SJCRH30 (cell line): Measurements from ENCODE around the gene ZNF345. TPM values are rescaled to one million over a fixed set of nuclear protein-coding genes. Genes with fewer than 3 reads are reported as not detected.

ENCODE experiments used
- DNase-seq, 2 experiments: peaks; one replicate each; pipeline ENCODE4 v3.0.0-alpha.2; 2015 to 2020
- H3K27ac ChIP-seq: fragments of 250-450 bp; sonication (Bioruptor Pico); 2 replicates; pipeline ENCODE4 v1.5.1; 2020; ENCODE audit warnings: mild to moderate bottlenecking, moderate library complexity
- H3K27me3 ChIP-seq: fragments of 250-450 bp; sonication (Bioruptor Pico); 2 replicates; pipeline ENCODE4 v1.5.1; 2020; ENCODE audit warnings: mild to moderate bottlenecking, moderate library complexity
- H3K36me3 ChIP-seq: fragments of 250-450 bp; sonication (Bioruptor Pico); 2 replicates; pipeline ENCODE4 v1.5.1; 2020; ENCODE audit warnings: mild to moderate bottlenecking, moderate library complexity
- H3K4me1 ChIP-seq: fragments of 250-450 bp; sonication (Bioruptor Pico); 2 replicates; pipeline ENCODE4 v1.5.1; 2020; ENCODE audit warnings: mild to moderate bottlenecking, moderate library complexity
- H3K4me3 ChIP-seq: fragments of 250-450 bp; sonication (Bioruptor Pico); 2 replicates; pipeline ENCODE4 v1.5.1; 2020; ENCODE audit warnings: mild to moderate bottlenecking, moderate library complexity
- H3K9me3 ChIP-seq: fragments of 250-450 bp; sonication (Bioruptor Pico); replicated peaks from 2 replicates; pipeline ENCODE4 v1.5.1; 2020; ENCODE audit warnings: mild to moderate bottlenecking, moderate library complexity
- total RNA-seq: library from RNA; depleted of rRNA; stranded (reverse); fragments of >200 nt; shearing (Covaris generic); gene quantifications from 2 replicates; pipeline ENCODE4 v1.2.3, GENCODE V29; 2014; rRNA removed

Gene ZNF345
- total RNA-seq, 1 experiment from 2014 or later: 8.1 TPM

GRCh38 chr19:36876993-36877938 lies 26.6 kb downstream of the ZNF345 start:
- no peak overlapping the region for H3K4me3 ChIP-seq
- peak in 1 of 2 experiments; percentile 16 for DNase-seq
- H3K4me1 ChIP-seq: no peaks in the 10 kb centered on the region
- H3K9me3 ChIP-seq: peaks cover 43% of the 10 kb centered on the region
- no peaks in the 10 kb centered on the region for H3K27me3 ChIP-seq
- no peak overlapping the region for H3K27ac ChIP-seq
- H3K36me3 ChIP-seq: peaks cover 43% of the 10 kb centered on the region

DNA sequence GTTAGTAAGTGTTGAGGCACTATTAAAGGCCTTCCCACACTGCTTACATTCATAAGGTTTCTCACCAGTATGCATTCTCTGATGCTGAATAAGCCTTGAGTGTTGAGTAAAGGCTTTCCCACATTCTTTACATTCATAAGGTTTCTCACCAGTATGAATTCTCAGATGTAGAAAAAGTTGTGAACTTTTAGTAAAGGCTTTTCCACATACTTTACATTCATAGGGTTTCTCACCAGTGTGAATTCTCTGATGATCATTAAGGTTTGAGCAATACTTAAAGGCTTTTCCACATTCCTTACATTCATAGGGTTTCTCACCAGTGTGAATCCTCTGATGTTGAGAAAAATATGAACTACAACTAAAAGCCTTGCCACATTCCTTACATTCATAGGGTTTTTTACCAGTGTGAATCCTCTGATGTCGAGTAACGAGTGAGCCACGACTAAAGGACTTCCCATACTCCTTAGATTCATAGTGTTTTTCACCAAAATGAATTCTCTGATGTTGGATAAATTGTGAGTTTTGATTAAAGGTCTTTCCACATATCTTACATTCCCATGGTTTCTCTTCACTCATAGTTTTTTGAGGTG lies 41.2 kb downstream of the ZNF345 start:
- H3K4me3 ChIP-seq: no peak overlapping the region
- no peak overlapping the region for H3K27ac ChIP-seq
- no peaks in the 10 kb centered on the region for H3K27me3 ChIP-seq
- H3K9me3 ChIP-seq: peaks cover 64% of the 10 kb centered on the region
- peak in 1 of 2 experiments; percentile 3 for DNase-seq
- H3K36me3 ChIP-seq: peaks cover 62% of the 10 kb centered on the region
- H3K4me1 ChIP-seq: no peaks in the 10 kb centered on the region

DNA sequence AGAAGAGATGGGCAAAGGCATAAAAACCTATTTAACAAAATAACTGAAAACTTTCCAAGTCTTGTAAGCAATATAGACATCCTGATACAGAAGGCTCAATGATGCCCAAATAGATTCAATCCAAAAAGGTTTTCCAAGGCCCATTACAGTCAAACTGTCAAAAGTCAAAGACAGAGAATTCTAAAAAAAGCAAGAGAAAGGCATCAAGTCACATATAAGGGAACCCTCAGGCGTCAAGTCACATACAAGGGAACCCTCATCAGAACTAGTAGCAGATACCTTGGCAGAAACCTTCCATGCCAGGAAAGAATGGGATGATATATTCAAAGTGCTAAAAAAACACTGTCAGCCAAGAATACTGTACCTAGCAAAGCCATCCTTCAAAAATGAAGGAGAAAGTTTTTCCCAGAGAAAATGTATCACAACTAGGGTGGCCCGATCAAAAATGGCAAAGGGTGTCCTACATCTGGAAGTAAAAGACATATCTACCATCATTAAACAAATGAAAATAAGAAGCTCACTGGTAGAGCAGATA lies 44.2 kb downstream of the ZNF345 start:
- no peaks in the 10 kb centered on the region for H3K4me1 ChIP-seq
- H3K9me3 ChIP-seq: peaks cover 64% of the 10 kb centered on the region
- H3K27me3 ChIP-seq: no peaks in the 10 kb centered on the region
- H3K27ac ChIP-seq: no peak overlapping the region
- DNase-seq: peak in 1 of 2 experiments; percentile 9
- H3K4me3 ChIP-seq: no peak overlapping the region
- peaks cover 75% of the 10 kb centered on the region for H3K36me3 ChIP-seq

GRCh38 chr19:36898422-36898821 lies 47.7 kb downstream of the ZNF345 start:
- H3K4me1 ChIP-seq: no peaks in the 10 kb centered on the region
- H3K9me3 ChIP-seq: peaks cover 38% of the 10 kb centered on the region
- no peak for DNase-seq
- no peak overlapping the region for H3K27ac ChIP-seq
- H3K27me3 ChIP-seq: no peaks in the 10 kb centered on the region
- H3K4me3 ChIP-seq: no peak overlapping the region
- peaks cover 72% of the 10 kb centered on the region for H3K36me3 ChIP-seq

DNA sequence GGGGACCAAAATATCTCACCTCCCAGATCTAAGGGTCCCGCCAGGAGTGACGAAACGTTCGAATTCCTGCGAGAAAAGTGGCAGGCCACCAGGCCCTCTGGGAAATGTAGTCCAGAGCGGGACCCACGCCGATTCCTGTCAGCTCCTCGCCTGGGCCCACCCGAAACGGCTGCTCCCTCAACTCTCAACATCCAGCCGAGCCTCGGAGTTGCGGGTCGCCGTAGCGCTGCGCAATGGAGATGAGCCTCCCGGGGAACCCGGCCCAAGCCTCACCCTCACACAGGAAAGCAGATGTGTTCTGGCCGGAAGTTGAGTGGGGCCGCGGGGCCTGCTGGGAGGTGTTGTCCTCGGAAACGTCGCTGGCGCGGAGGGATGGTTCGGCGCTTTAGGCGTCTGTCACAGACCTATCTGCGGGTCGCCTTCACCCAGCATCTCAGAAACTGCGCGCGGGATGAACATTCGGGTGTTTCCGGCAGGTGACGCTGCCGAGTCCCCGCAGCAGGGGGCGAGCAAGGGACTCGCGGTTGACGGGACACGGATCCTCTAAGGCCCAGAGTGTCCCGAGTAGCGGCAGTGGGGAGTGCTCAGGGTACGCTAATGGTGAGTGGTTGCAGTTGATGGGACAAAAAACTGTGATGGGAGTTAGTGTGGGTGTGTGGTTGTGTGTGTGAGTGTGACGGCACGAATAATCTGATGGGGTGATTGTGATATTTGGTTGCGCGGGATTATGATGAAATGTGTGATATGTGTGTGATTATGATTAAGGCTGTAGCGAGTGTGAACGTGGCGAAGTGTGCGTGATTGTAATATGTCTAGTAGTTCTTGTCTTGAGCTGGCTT lies 65.5 kb downstream of the ZNF345 start, which contains the start of the genes ZNF568 and ZNF829:
TSS of gene ZNF568 (plus strand) at position 341 of the 839 bp plus-strand sequence. CDS start 6,439 bp downstream, outside the sequence.
TSS of gene ZNF829 (minus strand) at position 300 of the 839 bp plus-strand sequence. CDS start 1,124 bp downstream, outside the sequence.
- Histone ChIP-seq H3K9me3 (peaks cover 30% of the 10 kb centered on the region), H3K27ac (peak within 1 kb of the TSS; percentile 85), H3K36me3 (peaks cover 28% of the 10 kb centered on the region)

DNA sequence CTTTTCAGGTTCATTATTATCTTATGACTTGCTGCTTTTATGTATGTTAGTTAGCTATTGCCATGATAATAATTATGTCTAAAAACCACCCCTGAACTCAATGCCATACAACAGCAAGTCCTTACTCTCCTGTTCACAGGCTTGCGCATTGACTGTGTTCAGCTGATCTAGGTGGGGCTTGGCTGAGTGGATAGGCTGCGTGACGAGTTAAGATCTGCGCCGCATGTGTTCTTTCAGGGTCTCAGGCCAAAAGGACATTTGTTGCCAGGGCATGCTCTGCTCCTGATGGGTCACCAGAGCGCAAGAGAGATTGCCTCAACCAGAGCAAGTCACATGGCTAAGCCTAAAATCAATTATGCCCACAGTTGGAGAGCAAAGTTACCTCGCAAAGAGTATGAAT lies 66.3 kb downstream of the ZNF345 start:
- Histone ChIP-seq H3K27ac (peak overlapping the region; percentile 85), H3K36me3 (peaks cover 32% of the 10 kb centered on the region), H3K27me3 (no peaks in the 10 kb centered on the region), H3K9me3 (peaks cover 33% of the 10 kb centered on the region), H3K4me3 (peak overlapping the region; percentile 75), H3K4me1 (no peaks in the 10 kb centered on the region)
- peak; percentile 65 to 68 for DNase-seq

More for the DNA sequence above, 65.5 kb downstream of the ZNF345 start, which contains the start of the genes ZNF568 and ZNF829:
- H3K27me3 ChIP-seq: no peaks in the 10 kb centered on the region
- peak within 1 kb of the TSS; percentile 75 for H3K4me3 ChIP-seq
- no peaks in the 10 kb centered on the region for H3K4me1 ChIP-seq
- DNase-seq: peak; percentile 97

DNA sequence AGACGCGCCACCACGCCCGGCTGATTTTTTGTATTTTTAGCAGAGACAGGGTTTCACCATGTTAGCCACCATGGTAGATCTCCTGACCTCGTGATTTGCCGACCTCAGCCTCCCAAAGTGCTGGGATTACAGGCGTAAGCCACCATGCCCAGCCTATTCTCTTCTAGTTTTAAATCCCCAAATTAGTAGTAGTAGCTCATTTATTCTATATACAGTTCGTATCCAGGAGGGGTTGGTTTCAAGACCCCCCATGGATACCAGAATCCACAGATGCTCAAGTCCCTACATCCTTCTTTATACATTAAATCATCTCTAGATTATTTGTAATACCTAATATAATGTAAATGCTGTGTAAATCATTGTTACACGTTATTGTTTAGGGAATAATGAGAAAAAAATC lies 67.4 kb downstream of the ZNF345 start:
- H3K36me3 ChIP-seq: peaks cover 38% of the 10 kb centered on the region
- no peak overlapping the region for H3K27ac ChIP-seq
- peaks cover 30% of the 10 kb centered on the region for H3K9me3 ChIP-seq
- H3K4me3 ChIP-seq: no peak overlapping the region
- no peaks in the 10 kb centered on the region for H3K4me1 ChIP-seq
- H3K27me3 ChIP-seq: no peaks in the 10 kb centered on the region
- no peak for DNase-seq

Other genes with a start within 250 kb of the ZNF345 start
- 13.3 and 16.5 TPM in 2 replicates for gene ZNF382, start 245.6 kb upstream of the ZNF345 start, total RNA-seq
- 10.2 and 12.0 TPM in 2 replicates for gene ZNF461, start 184.0 kb upstream of the ZNF345 start, total RNA-seq
- 17.8 and 24.0 TPM in 2 replicates for gene ZNF567, start 163.3 kb upstream of the ZNF345 start, total RNA-seq
- 24.0 and 28.6 TPM in 2 replicates for gene ZNF850, start 78.1 kb upstream of the ZNF345 start, total RNA-seq
- 6.0 and 6.3 TPM in 2 replicates for gene ZNF790, start 12.5 kb upstream of the ZNF345 start, total RNA-seq
- 7.0 and 9.5 TPM in 2 replicates for gene ZNF829, start 65.4 kb downstream of the ZNF345 start, total RNA-seq
- gene ZNF568, start 65.5 kb downstream of the ZNF345 start, total RNA-seq: 14.3 and 17.0 TPM in 2 replicates
- gene ZNF420, start 227.6 kb downstream of the ZNF345 start, total RNA-seq: 20.9 and 21.8 TPM in 2 replicates